Spleen (tissue), 7 donors: ENCODE measurements around the gene CHRND.

Experiments used
- CTCF ChIP-seq, 11 experiments: fragments of 200-600 bp in 7 of 11; fragments of 450-650 bp in 4 of 11; sonication (generic) in 4 of 11; IDR thresholded peaks in 8 of 11; conservative IDR thresholded peaks in 3 of 11; 1 replicate in 7 of 11; 2 replicates in 4 of 11; pipeline versions ENCODE4 v1.4.0 to v1.8.0; 2016 to 2021; ENCODE audit warnings: antibody characterized with exemption in 11 of 11, inconsistent platforms in 4 of 11, mild to moderate bottlenecking in 1 of 11
- POLR2A ChIP-seq, 3 donors: fragments of 450-650 bp; IDR thresholded peaks; one replicate each; pipeline ENCODE4 v1.5.1; 2017; ENCODE audit warnings: antibody characterized with exemption in 3 of 3, mild to moderate bottlenecking in 1 of 3
- POLR2AphosphoS5 ChIP-seq, 3 donors: sonication (generic); formaldehyde crosslinking; IDR thresholded peaks; one replicate each; pipeline ENCODE4 v1.5.1; 2017; ENCODE audit warnings: antibody characterized with exemption in 3 of 3
- donor health status: DM: no; HTN: no; CAD: no; lungs with moderate emphysema.
- donor health status: DM: no; HTN: no; CAD: no.
- donor health status: DM: no; HTN: no; CAD: no.

DNA sequence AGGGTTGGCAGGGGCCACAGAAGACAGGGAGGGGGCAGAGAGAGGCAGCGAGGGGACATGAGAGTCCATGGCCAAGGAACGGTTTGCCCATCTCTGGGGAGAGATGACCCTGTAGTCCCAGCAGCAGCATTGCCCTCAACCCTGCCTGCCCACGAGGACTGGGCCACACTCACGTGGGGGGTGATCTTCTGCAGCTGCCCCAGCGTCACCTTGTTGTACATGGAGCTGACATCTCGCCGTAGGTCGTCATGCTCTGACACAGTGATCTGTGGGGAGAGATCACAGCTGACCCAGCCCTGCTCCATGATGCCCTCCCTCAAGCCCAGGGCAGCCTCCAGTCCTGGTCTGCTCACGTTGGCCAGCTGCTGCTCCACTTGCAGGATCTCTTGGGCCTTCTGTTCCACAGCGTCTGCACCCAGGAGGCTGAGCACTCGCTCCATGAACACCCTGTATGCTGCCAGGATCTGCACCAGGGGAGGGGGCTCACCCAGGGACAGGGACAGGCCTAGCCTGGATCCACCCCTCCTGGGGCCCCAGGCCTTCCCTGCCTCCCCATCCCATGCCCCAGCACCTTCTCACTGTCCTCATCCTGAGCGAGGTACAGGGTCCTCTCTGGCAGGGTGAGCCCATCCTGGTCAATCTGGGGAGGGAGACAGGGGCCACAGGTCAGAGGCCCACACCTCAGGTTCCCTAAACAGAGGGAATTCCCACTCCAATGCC, 41.2 kb upstream of the CHRND start:
- TF ChIP-seq CTCF (IDR thresholded peaks at IDR 0.05 in 8 of 11, conservative IDR thresholded peaks at IDR 0.05 in 3 of 11) (no peak), POLR2A (IDR thresholded peaks at IDR 0.05) (no peak), POLR2AphosphoS5 (IDR thresholded peaks at IDR 0.05) (no peak)
